Astrocyte (in vitro differentiated cells and primary cell): Measurements from ENCODE around the gene TBC1D12. TPM values are rescaled to one million over a fixed set of nuclear protein-coding genes. Genes with fewer than 3 reads are reported as not detected.

Experiments used
- DNase-seq: peaks from one replicate; pipeline ENCODE4 v3.0.0-alpha.2; 2010; ENCODE audit warnings: low read depth
- FAIRE-seq: peaks from 2 replicates; lab custom pipeline; 2011; peaks lifted over from hg19 to GRCh38; lab: Jason Lieb, UNC
- H2AFZ ChIP-seq: 2 replicates; pipeline ENCODE4 v1.6.0; 2012; ENCODE audit warnings: low read depth, low read length, inconsistent platforms
- H3K27ac ChIP-seq: 2 replicates; pipeline ENCODE4 v1.5.1; 2011; ENCODE audit warnings: low read depth, low read length, inconsistent platforms
- H3K27me3 ChIP-seq: 2 replicates; pipeline ENCODE4 v1.6.0; 2011; ENCODE audit warnings: low read length, inconsistent platforms; ENCODE audit not compliant: insufficient read depth
- H3K36me3 ChIP-seq: 2 replicates; pipeline ENCODE4 v1.5.1; 2011; ENCODE audit warnings: low read length, inconsistent platforms; ENCODE audit not compliant: insufficient read depth
- H3K4me1 ChIP-seq: 2 replicates; pipeline ENCODE4 v1.5.1; 2011; ENCODE audit warnings: low read length, inconsistent platforms; ENCODE audit not compliant: insufficient read depth
- H3K4me2 ChIP-seq: 2 replicates; pipeline ENCODE4 v1.6.0; 2012; ENCODE audit warnings: low read length, inconsistent platforms
- H3K4me3 ChIP-seq: 2 replicates; pipeline ENCODE4 v1.5.1; 2011; ENCODE audit warnings: low read depth, mild to moderate bottlenecking, low read length, inconsistent platforms; ENCODE audit not compliant: insufficient read depth
- H3K79me2 ChIP-seq: 2 replicates; pipeline ENCODE4 v1.6.0; 2012; ENCODE audit warnings: mild to moderate bottlenecking, low read length, inconsistent platforms; ENCODE audit not compliant: insufficient read depth
- H3K9ac ChIP-seq: 2 replicates; pipeline ENCODE4 v1.6.0; 2012; ENCODE audit warnings: mild to moderate bottlenecking, low read length, inconsistent platforms
- H3K9me3 ChIP-seq: 2 replicates; pipeline ENCODE4 v1.5.1; 2012; ENCODE audit warnings: low read depth, mild to moderate bottlenecking, low read length, inconsistent platforms; ENCODE audit not compliant: insufficient read depth
- H4K20me1 ChIP-seq: 2 replicates; pipeline ENCODE4 v1.6.0; 2012; ENCODE audit warnings: low read length, inconsistent platforms; ENCODE audit not compliant: insufficient read depth
- H3K27ac Mint-ChIP-seq: one replicate; pipeline ENCODE4 v1.8.0; 2021; ENCODE audit warnings: mild to moderate bottlenecking, mixed read lengths; ENCODE audit not compliant: unreplicated experiment
- H3K27me3 Mint-ChIP-seq: one replicate; pipeline ENCODE4 v1.8.0; 2021; ENCODE audit warnings: low read depth, mixed read lengths; ENCODE audit not compliant: unreplicated experiment
- H3K36me3 Mint-ChIP-seq: one replicate; pipeline ENCODE4 v1.8.0; 2021; ENCODE audit warnings: low read depth, mixed read lengths; ENCODE audit not compliant: unreplicated experiment
- H3K4me1 Mint-ChIP-seq: one replicate; pipeline ENCODE4 v1.8.0; 2021; ENCODE audit warnings: low read depth, mixed read lengths; ENCODE audit not compliant: unreplicated experiment
- H3K4me3 Mint-ChIP-seq: one replicate; pipeline ENCODE4 v1.8.0; 2021; ENCODE audit warnings: mild to moderate bottlenecking, moderate library complexity, mixed read lengths; ENCODE audit not compliant: unreplicated experiment
- H3K9me3 Mint-ChIP-seq: one replicate; pipeline ENCODE4 v1.8.0; 2021; ENCODE audit warnings: mild to moderate bottlenecking, mixed read lengths; ENCODE audit not compliant: unreplicated experiment
- CTCF ChIP-seq: IDR thresholded peaks from 2 replicates; pipeline ENCODE4 v1.5.1; 2011; ENCODE audit warnings: low read depth, mild to moderate bottlenecking, inconsistent platforms, low read length, moderate library complexity; ENCODE audit not compliant: insufficient read depth
- EZH2 ChIP-seq: IDR thresholded peaks from 2 replicates; pipeline ENCODE4 v1.6.1; 2012; ENCODE audit warnings: mild to moderate bottlenecking, low read length, inconsistent platforms; ENCODE audit not compliant: insufficient read depth
- total RNA-seq: library from RNA; stranded (reverse); gene quantifications from 2 replicates; pipeline ENCODE4 v1.2.1, GENCODE V29; 2021

TBC1D12 gene
- total RNA-seq, 1 donor from 2014 or later: 7.6 TPM

- FAIRE-seq: peak; percentile 80
- H3K9me3 Mint-ChIP-seq: peaks cover 7% of the 10 kb centered on the region
- no peak overlapping the region for H3K4me3 Mint-ChIP-seq
- Histone ChIP-seq H3K27me3 (no peaks in the 10 kb centered on the region), H3K9ac (peak overlapping the region; percentile 26), H4K20me1 (peaks cover 12% of the 10 kb centered on the region), H3K4me2 (peak overlapping the region; percentile 49), H3K27ac (peak overlapping the region; percentile 56), H2AFZ (no peak overlapping the region), H3K79me2 (peaks cover 67% of the 10 kb centered on the region), H3K4me3 (no peak overlapping the region), H3K36me3 (no peaks in the 10 kb centered on the region), H3K4me1 (peaks cover 5% of the 10 kb centered on the region), H3K9me3 (no peaks in the 10 kb centered on the region)
- peaks cover 2% of the 10 kb centered on the region for H3K36me3 Mint-ChIP-seq
- no peaks in the 10 kb centered on the region for H3K27me3 Mint-ChIP-seq
- TF ChIP-seq EZH2 (no peak), CTCF (no peak)
- peaks cover 20% of the 10 kb centered on the region for H3K4me1 Mint-ChIP-seq
- no peak overlapping the region for H3K27ac Mint-ChIP-seq
- peak; percentile 90 for DNase-seq
Observed at GRCh38 chr10:94428766-94429707, 26.7 kb downstream of the TBC1D12 start.

- H3K27ac ChIP-seq: no peak overlapping the region
- no peaks in the 10 kb centered on the region for H3K27me3 Mint-ChIP-seq
- no peak overlapping the region for H3K4me3 ChIP-seq
- TF ChIP-seq EZH2 (no peak), CTCF (no peak)
- no peak overlapping the region for H2AFZ ChIP-seq
- no peaks in the 10 kb centered on the region for H3K27me3 ChIP-seq
- peaks cover 5% of the 10 kb centered on the region for H3K4me1 ChIP-seq
- no peak overlapping the region for H3K4me3 Mint-ChIP-seq
- no peaks in the 10 kb centered on the region for H3K9me3 ChIP-seq
- H3K36me3 ChIP-seq: no peaks in the 10 kb centered on the region
- H3K4me1 Mint-ChIP-seq: peaks cover 14% of the 10 kb centered on the region
- H3K36me3 Mint-ChIP-seq: peaks cover 2% of the 10 kb centered on the region
- H3K79me2 ChIP-seq: peaks cover 59% of the 10 kb centered on the region
- H4K20me1 ChIP-seq: peaks cover 12% of the 10 kb centered on the region
- FAIRE-seq (no peak), DNase-seq (no peak)
- no peak overlapping the region for H3K27ac Mint-ChIP-seq
- H3K9ac ChIP-seq: no peak overlapping the region
- no peak overlapping the region for H3K4me2 ChIP-seq
- peaks cover 2% of the 10 kb centered on the region for H3K9me3 Mint-ChIP-seq
Observed at GRCh38 chr10:94430701-94431100, 28.4 kb downstream of the TBC1D12 start.

GRCh38 chr10:94432443-94432842, 30.1 kb downstream of the TBC1D12 start:
- Histone ChIP-seq H3K36me3 (no peaks in the 10 kb centered on the region), H3K27ac (no peak overlapping the region), H3K4me3 (no peak overlapping the region), H2AFZ (no peak overlapping the region), H3K9me3 (no peaks in the 10 kb centered on the region), H3K79me2 (peaks cover 46% of the 10 kb centered on the region), H3K4me2 (no peak overlapping the region), H3K4me1 (peaks cover 5% of the 10 kb centered on the region), H4K20me1 (peaks cover 12% of the 10 kb centered on the region), H3K9ac (no peak overlapping the region), H3K27me3 (no peaks in the 10 kb centered on the region)
- no peak for DNase-seq
- Mint-ChIP-seq H3K36me3 (no peaks in the 10 kb centered on the region), H3K27ac (no peak overlapping the region), H3K4me1 (peaks cover 14% of the 10 kb centered on the region), H3K4me3 (no peak overlapping the region), H3K27me3 (no peaks in the 10 kb centered on the region), H3K9me3 (peaks cover 5% of the 10 kb centered on the region)
- no peak for FAIRE-seq
- TF ChIP-seq EZH2 (no peak), CTCF (no peak)
